GM12878 (cell line): ENCODE measurements around the gene TMBIM1. TPM values are rescaled to one million over a fixed set of nuclear protein-coding genes. Genes with fewer than 3 reads are reported as not detected.
"Not testable (repeated sequence)": the region's sequence is repeated elsewhere in the genome, so short reads cannot be mapped to it uniquely, and the experiment has no call there.

Experiments used
- ATAC-seq: fragments of 200-7000 bp; cut with Tn5 transposase; 3 replicates; pipeline ENCODE4 v1.9.1; 2020; ENCODE audit warnings: mild to moderate bottlenecking, moderate library complexity
- BruUV-seq: library from RNA; stranded (reverse); fragments of 400-500 nt; replicated peaks from 2 replicates; lab custom pipeline; 2021; lab: Mats Ljungman, UMichigan
- CTCF ChIA-PET: fragments of 300-600 bp; sonication (Branson Sonifier 250); formaldehyde crosslinking; extraction: SDS; loops from one replicate; lab custom pipeline; 2021; ENCODE audit warnings: inconsistent platforms; lab: Yijun Ruan, JAX
- POLR2A ChIA-PET: fragments of 350-600 bp; formaldehyde crosslinking; extraction: SDS; loops from one replicate; lab custom pipeline; 2021; ENCODE audit warnings: inconsistent platforms; lab: Charles Lee
- RAD21 ChIA-PET: fragments of 300-600 bp; sonication (Branson Sonifier 250); formaldehyde crosslinking; loops from one replicate; lab custom pipeline; 2023; ENCODE audit warnings: antibody characterized with exemption; ENCODE audit not compliant: unreplicated experiment; lab: Charles Lee
- SMC1A ChIA-PET: fragments of 300-600 bp; sonication (Branson Sonifier 250); formaldehyde crosslinking; loops from one replicate; lab custom pipeline; 2023; ENCODE audit not compliant: unreplicated experiment, uncharacterized antibody; lab: Charles Lee
- DNase-seq: peaks from one replicate; pipeline ENCODE4 v3.0.0-alpha.2; 2011; ENCODE audit warnings: low read depth, low spot score
- FAIRE-seq: peaks from 3 replicates; lab custom pipeline; 2011; peaks lifted over from hg19 to GRCh38; lab: Jason Lieb, UNC
- H2AFZ ChIP-seq: 2 replicates; pipeline ENCODE4 v1.6.0; 2011; ENCODE audit warnings: low read depth, low read length, control low read depth; ENCODE audit not compliant: control insufficient read depth
- H3K27ac ChIP-seq: 2 replicates; pipeline ENCODE4 v1.5.1; 2011; ENCODE audit warnings: control low read depth; ENCODE audit not compliant: control insufficient read depth, insufficient read depth
- H3K27me3 ChIP-seq, 2 experiments: replicated peaks in 1 of 2; 2 replicates each; pipeline versions ENCODE4 v1.6.0 to v1.6.1; 2011; ENCODE audit warnings: low read length in 1 of 2; ENCODE audit not compliant: control insufficient read depth in 2 of 2, insufficient read depth in 2 of 2
- H3K36me3 ChIP-seq, 2 experiments: 2 replicates each; pipeline ENCODE4 v1.5.1; 2011; ENCODE audit warnings: low read length in 1 of 2; ENCODE audit not compliant: control insufficient read depth in 2 of 2, insufficient read depth in 2 of 2
- H3K4me1 ChIP-seq: 2 replicates; pipeline ENCODE4 v1.6.1; 2011; ENCODE audit warnings: mild to moderate bottlenecking, low read length, moderate library complexity, mixed read lengths; ENCODE audit not compliant: control insufficient read depth, insufficient read depth
- H3K4me2 ChIP-seq: 2 replicates; pipeline ENCODE4 v1.6.0; 2011; ENCODE audit warnings: control low read depth; ENCODE audit not compliant: control insufficient read depth, insufficient read depth
- H3K4me3 ChIP-seq: fragments of 200-600 bp; sonication (generic); 2 replicates; pipeline ENCODE4 v1.5.1; 2016
- H3K79me2 ChIP-seq: 2 replicates; pipeline ENCODE4 v1.6.0; 2011; ENCODE audit warnings: low read length; ENCODE audit not compliant: control insufficient read depth, insufficient read depth
- H3K9ac ChIP-seq: 2 replicates; pipeline ENCODE4 v1.8.0; 2011; ENCODE audit warnings: low read length, control low read depth, mixed read lengths; ENCODE audit not compliant: control insufficient read depth, insufficient read depth
- H3K9me3 ChIP-seq: replicated peaks from 3 replicates; pipeline ENCODE4 v1.5.1; 2011; ENCODE audit warnings: mild to moderate bottlenecking, low read length; ENCODE audit not compliant: control insufficient read depth, insufficient read depth
- H4K20me1 ChIP-seq: 2 replicates; pipeline ENCODE4 v1.6.0; 2011; ENCODE audit not compliant: control insufficient read depth, insufficient read depth
- BCL3 ChIP-seq: IDR thresholded peaks from 2 replicates; pipeline ENCODE4 v1.6.1; 2011; ENCODE audit warnings: borderline replicate concordance, low read depth, mild to moderate bottlenecking, moderate library complexity, low read length; ENCODE audit not compliant: insufficient read depth, poor library complexity, severe bottlenecking
- EED ChIP-seq: sonication (generic); IDR thresholded peaks from 2 replicates; pipeline ENCODE4 v1.6.1; 2016; ENCODE audit warnings: antibody characterized with exemption, low read depth
- MEF2A ChIP-seq: IDR thresholded peaks from 2 replicates; pipeline ENCODE4 v1.6.1; 2011; ENCODE audit warnings: low read depth, mild to moderate bottlenecking, low read length, moderate library complexity; ENCODE audit not compliant: insufficient read depth
- SMAD1 ChIP-seq: fragments of 450-650 bp; IDR thresholded peaks from 2 replicates; pipeline ENCODE4 v1.6.1; 2018; ENCODE audit warnings: mild to moderate bottlenecking, low read depth; ENCODE audit not compliant: partially characterized antibody
- USF2 ChIP-seq: IDR thresholded peaks from 2 replicates; pipeline ENCODE4 v1.6.1; 2011; ENCODE audit warnings: low read depth, low read length, improper control_type of control experiment, borderline replicate concordance
- ZNF217 ChIP-seq: fragments of 450-650 bp; IDR thresholded peaks from 2 replicates; pipeline ENCODE4 v1.6.1; 2017; ENCODE audit warnings: antibody characterized with exemption, mild to moderate bottlenecking
- WGBS: methylation state at CpG from one replicate; pipeline ENCODE4 v1.1.6; 2016; ENCODE audit warnings: low lambda C conversion rate; ENCODE audit not compliant: insufficient replicate concordance, insufficient coverage; ENCODE audit errors: missing lambda C conversion rate; 5-methylcytosine and 5-hydroxymethylcytosine counted together
- in situ Hi-C: fragments of 300-500 bp; cut with MboI; formaldehyde crosslinking; loops from 9 replicates; pipeline ENCODE4 v1.14.3; 2018; ENCODE audit warnings: mixed read lengths
- intact Hi-C: fragments of 100-400 bp; cut with micrococcal nuclease; formaldehyde crosslinking; loops from one replicate; pipeline ENCODE4 v1.14.2; 2022; ENCODE audit not compliant: unreplicated experiment
- polyA plus RNA-seq, 11 experiments: library from polyadenylated mRNA; depleted of rRNA in 4 of 11; unstranded in 6 of 11; stranded (reverse) in 5 of 11; fragments of >200 nt; fragmentation: Nextera tagmentation in 4 of 11; fragmentation: Illumina TruSeq in 1 of 11; extraction: Ambion mirVana in 4 of 11; extraction: Trizol in 1 of 11; gene quantifications; 1 replicate in 1 of 11; 2 replicates in 10 of 11; pipeline versions ENCODE4 v1.2.1 to v1.2.3, GENCODE V29; 2011 to 2016; ENCODE audit warnings: inconsistent platforms in 2 of 11, missing spikeins in 2 of 11, low read depth in 1 of 11
- total RNA-seq, 4 experiments: library from RNA; depleted of rRNA in 3 of 4; stranded (reverse); fragments of >200 nt in 3 of 4; fragmentation: Illumina TruSeq in 1 of 4; extraction: Trizol in 1 of 4; gene quantifications; 2 replicates each; pipeline versions ENCODE4 v1.2.1 to v1.2.3, GENCODE V29; 2013 to 2021
- TF ChIP-seq, protein P1 (sequence below): fragments of 450-650 bp; IDR thresholded peaks from 2 replicates; pipeline ENCODE4 v1.6.1; 2016; ENCODE audit warnings: mild to moderate bottlenecking
- TF ChIP-seq, protein P2 (sequence below): IDR thresholded peaks from 2 replicates; pipeline ENCODE4 v1.6.1; 2012; ENCODE audit warnings: improper control_type of control experiment, low read depth, low read length; ENCODE audit not compliant: insufficient replicate concordance
- TF ChIP-seq, protein P3 (sequence below): IDR thresholded peaks from 2 replicates; pipeline ENCODE4 v1.6.1; 2011; ENCODE audit warnings: low read depth, mild to moderate bottlenecking, low read length, moderate library complexity, borderline replicate concordance; ENCODE audit errors: extremely low read depth

TMBIM1 gene
- total and polyA plus RNA-seq, 10 of the 15 experiments (the other 5 are each of a cell fraction or from before 2014, with no cell fraction given) = 6.1 to 38.3 (median 26.2) TPM

GRCh38 chr2:218273908-218274249, 18.4 kb downstream of the TMBIM1 start (continued):
- no peak for TF ChIP-seq USF2
- no peak for TF ChIP-seq BCL3
- no peak for TF ChIP-seq ZNF217
- no peak for TF ChIP-seq MEF2A
- no peak for TF ChIP-seq EED
- TF ChIP-seq, protein P1, sequence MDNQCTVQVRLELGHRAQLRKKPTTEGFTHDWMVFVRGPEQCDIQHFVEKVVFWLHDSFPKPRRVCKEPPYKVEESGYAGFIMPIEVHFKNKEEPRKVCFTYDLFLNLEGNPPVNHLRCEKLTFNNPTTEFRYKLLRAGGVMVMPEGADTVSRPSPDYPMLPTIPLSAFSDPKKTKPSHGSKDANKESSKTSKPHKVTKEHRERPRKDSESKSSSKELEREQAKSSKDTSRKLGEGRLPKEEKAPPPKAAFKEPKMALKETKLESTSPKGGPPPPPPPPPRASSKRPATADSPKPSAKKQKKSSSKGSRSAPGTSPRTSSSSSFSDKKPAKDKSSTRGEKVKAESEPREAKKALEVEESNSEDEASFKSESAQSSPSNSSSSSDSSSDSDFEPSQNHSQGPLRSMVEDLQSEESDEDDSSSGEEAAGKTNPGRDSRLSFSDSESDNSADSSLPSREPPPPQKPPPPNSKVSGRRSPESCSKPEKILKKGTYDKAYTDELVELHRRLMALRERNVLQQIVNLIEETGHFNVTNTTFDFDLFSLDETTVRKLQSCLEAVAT = no peak
- TF ChIP-seq, protein P2, sequence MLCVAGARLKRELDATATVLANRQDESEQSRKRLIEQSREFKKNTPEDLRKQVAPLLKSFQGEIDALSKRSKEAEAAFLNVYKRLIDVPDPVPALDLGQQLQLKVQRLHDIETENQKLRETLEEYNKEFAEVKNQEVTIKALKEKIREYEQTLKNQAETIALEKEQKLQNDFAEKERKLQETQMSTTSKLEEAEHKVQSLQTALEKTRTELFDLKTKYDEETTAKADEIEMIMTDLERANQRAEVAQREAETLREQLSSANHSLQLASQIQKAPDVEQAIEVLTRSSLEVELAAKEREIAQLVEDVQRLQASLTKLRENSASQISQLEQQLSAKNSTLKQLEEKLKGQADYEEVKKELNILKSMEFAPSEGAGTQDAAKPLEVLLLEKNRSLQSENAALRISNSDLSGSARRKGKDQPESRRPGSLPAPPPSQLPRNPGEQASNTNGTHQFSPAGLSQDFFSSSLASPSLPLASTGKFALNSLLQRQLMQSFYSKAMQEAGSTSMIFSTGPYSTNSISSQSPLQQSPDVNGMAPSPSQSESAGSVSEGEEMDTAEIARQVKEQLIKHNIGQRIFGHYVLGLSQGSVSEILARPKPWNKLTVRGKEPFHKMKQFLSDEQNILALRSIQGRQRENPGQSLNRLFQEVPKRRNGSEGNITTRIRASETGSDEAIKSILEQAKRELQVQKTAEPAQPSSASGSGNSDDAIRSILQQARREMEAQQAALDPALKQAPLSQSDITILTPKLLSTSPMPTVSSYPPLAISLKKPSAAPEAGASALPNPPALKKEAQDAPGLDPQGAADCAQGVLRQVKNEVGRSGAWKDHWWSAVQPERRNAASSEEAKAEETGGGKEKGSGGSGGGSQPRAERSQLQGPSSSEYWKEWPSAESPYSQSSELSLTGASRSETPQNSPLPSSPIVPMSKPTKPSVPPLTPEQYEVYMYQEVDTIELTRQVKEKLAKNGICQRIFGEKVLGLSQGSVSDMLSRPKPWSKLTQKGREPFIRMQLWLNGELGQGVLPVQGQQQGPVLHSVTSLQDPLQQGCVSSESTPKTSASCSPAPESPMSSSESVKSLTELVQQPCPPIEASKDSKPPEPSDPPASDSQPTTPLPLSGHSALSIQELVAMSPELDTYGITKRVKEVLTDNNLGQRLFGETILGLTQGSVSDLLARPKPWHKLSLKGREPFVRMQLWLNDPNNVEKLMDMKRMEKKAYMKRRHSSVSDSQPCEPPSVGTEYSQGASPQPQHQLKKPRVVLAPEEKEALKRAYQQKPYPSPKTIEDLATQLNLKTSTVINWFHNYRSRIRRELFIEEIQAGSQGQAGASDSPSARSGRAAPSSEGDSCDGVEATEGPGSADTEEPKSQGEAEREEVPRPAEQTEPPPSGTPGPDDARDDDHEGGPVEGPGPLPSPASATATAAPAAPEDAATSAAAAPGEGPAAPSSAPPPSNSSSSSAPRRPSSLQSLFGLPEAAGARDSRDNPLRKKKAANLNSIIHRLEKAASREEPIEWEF = no peak
- TF ChIP-seq SMAD1 = no peak
- TF ChIP-seq, protein P3, sequence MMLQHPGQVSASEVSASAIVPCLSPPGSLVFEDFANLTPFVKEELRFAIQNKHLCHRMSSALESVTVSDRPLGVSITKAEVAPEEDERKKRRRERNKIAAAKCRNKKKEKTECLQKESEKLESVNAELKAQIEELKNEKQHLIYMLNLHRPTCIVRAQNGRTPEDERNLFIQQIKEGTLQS = no peak
- TF ChIP-seq, all 136 proteins: peak for 0

GRCh38 chr2:218273214-218273907, 18.9 kb downstream of the TMBIM1 start:
- ATAC-seq, H3K27me3 ChIP-seq, H2AFZ ChIP-seq, FAIRE-seq, in situ Hi-C loops, H3K9me3 ChIP-seq, H3K4me3 ChIP-seq, H3K9ac ChIP-seq, H4K20me1 ChIP-seq, H3K27ac ChIP-seq, BruUV-seq, H3K4me2 ChIP-seq, DNase-seq: not testable (repeated sequence)
- 58% methylated on average over 8 of the region's 8 CpGs for WGBS
- Histone ChIP-seq H3K79me2 (peaks cover 19% of the 10 kb centered on the region), H3K4me1 (peaks cover 18% of the 10 kb centered on the region), H3K36me3 (peaks cover 22 to 28% of the 10 kb centered on the region in 2 experiments)
- ChIA-PET CTCF (interaction anchor here (0.6 to 7.0 kb wide), 17 partner anchors 11 to 243 kb away, joined by 3 to 154 read pairs (median 9); partner anchors contain the start of genes CATIP, GPBAR1 and TMBIM1), POLR2A (interaction anchor here (1.0 to 6.8 kb wide), 4 partner anchors 13 to 124 kb away, joined by 3 to 84 read pairs (median 16); partner anchors contain the start of gene TMBIM1), SMC1A (interaction anchor here (0.7 to 7.6 kb wide), 8 partner anchors 15 to 124 kb away, joined by 3 to 194 read pairs (median 12); partner anchors contain the start of genes CATIP and TMBIM1), RAD21 (interaction anchor here (0.6 to 7.3 kb wide), 20 partner anchors 11 to 387 kb away, joined by 3 to 141 read pairs (median 4); partner anchors contain the start of genes ARPC2, CATIP and TMBIM1)
- intact Hi-C loops = loop anchor here (2.0 to 5.0 kb wide), 3 partner anchors 13 to 294 kb away; partner anchors contain the start of genes CNOT9 and USP37
